Natural killer cell (primary cell): ENCODE measurements around the gene ABCC2. TPM values are rescaled to one million over a fixed set of nuclear protein-coding genes. Genes with fewer than 3 reads are reported as not detected.

ENCODE experiments used
- ATAC-seq, 3 donors: fragments of 150-1000 bp in 2 of 3; fragments of 200-7000 bp in 1 of 3; cut with Tn5 transposase; 1 replicate in 1 of 3; 2 replicates in 2 of 3; pipeline ENCODE4 v1.10.0; 2021; ENCODE audit warnings: mild to moderate bottlenecking in 2 of 3, moderate library complexity in 2 of 3
- DNase-seq, 2 donors: peaks; one replicate each; pipeline versions ENCODE4 v3.0.0 to v3.0.0-alpha.2; 2013 to 2021; ENCODE audit warnings: mixed read lengths in 1 of 2
- H3K27ac ChIP-seq: one replicate; pipeline ENCODE4 v1.5.1; 2013; ENCODE audit warnings: mild to moderate bottlenecking, low read length
- H3K27me3 ChIP-seq: one replicate; pipeline ENCODE4 v1.6.1; 2013; ENCODE audit warnings: low read length; ENCODE audit not compliant: control insufficient read depth, insufficient read depth
- H3K36me3 ChIP-seq: one replicate; pipeline ENCODE4 v1.6.1; 2013; ENCODE audit warnings: low read length; ENCODE audit not compliant: control insufficient read depth, insufficient read depth
- H3K4me1 ChIP-seq: one replicate; pipeline ENCODE4 v1.6.1; 2013; ENCODE audit warnings: low read length; ENCODE audit not compliant: control insufficient read depth, insufficient read depth
- H3K4me3 ChIP-seq: one replicate; pipeline ENCODE4 v1.5.1; 2013; ENCODE audit warnings: low read length
- H3K9me3 ChIP-seq: one replicate; pipeline ENCODE4 v1.6.1; 2013; ENCODE audit warnings: low read length; ENCODE audit not compliant: control insufficient read depth, insufficient read depth
- H3K27ac Mint-ChIP-seq, 2 donors: one replicate each; pipeline ENCODE4 v1.8.0; 2022; ENCODE audit warnings: mild to moderate bottlenecking in 2 of 2, mixed read lengths in 2 of 2, moderate library complexity in 1 of 2
- H3K27me3 Mint-ChIP-seq, 2 donors: one replicate each; pipeline ENCODE4 v1.8.0; 2022; ENCODE audit warnings: low read depth in 2 of 2, mixed read lengths in 2 of 2
- H3K36me3 Mint-ChIP-seq: one replicate; pipeline ENCODE4 v1.8.0; 2022; ENCODE audit warnings: mixed read lengths
- H3K4me1 Mint-ChIP-seq, 2 donors: one replicate each; pipeline ENCODE4 v1.8.0; 2022; ENCODE audit warnings: mixed read lengths in 2 of 2
- H3K4me3 Mint-ChIP-seq: one replicate; pipeline ENCODE4 v1.8.0; 2022; ENCODE audit warnings: mild to moderate bottlenecking, moderate library complexity, mixed read lengths
- H3K9me3 Mint-ChIP-seq, 2 donors: one replicate each; pipeline ENCODE4 v1.8.0; 2022; ENCODE audit warnings: mixed read lengths in 2 of 2
- CTCF ChIP-seq: fragments of 200-600 bp; IDR thresholded peaks from one replicate; pipeline ENCODE4 v1.8.0; 2022; ENCODE audit warnings: antibody characterized with exemption
- WGBS: methylation state at CpG from one replicate; pipeline ENCODE4 v1.1.7; 2013; ENCODE audit warnings: missing lambda C conversion rate; ENCODE audit not compliant: insufficient coverage; 5-methylcytosine and 5-hydroxymethylcytosine counted together
- intact Hi-C: fragments of 100-400 bp; cut with micrococcal nuclease; formaldehyde crosslinking; loops from one replicate; pipeline ENCODE4 v1.14.2; 2022
- total RNA-seq, 4 donors: library from RNA; stranded (reverse); fragments of 120-200 nt in 1 of 4; gene quantifications; one replicate each; pipeline versions ENCODE4 v1.2.3 to v1.2.4, GENCODE V29; 2013 to 2022

Gene ABCC2
- total RNA-seq, 3 donors from 2014 or later (not counting 1 experiment from before 2014, with no cell fraction given) = 1.3 to 3.4 (median 2.7) TPM

DNA sequence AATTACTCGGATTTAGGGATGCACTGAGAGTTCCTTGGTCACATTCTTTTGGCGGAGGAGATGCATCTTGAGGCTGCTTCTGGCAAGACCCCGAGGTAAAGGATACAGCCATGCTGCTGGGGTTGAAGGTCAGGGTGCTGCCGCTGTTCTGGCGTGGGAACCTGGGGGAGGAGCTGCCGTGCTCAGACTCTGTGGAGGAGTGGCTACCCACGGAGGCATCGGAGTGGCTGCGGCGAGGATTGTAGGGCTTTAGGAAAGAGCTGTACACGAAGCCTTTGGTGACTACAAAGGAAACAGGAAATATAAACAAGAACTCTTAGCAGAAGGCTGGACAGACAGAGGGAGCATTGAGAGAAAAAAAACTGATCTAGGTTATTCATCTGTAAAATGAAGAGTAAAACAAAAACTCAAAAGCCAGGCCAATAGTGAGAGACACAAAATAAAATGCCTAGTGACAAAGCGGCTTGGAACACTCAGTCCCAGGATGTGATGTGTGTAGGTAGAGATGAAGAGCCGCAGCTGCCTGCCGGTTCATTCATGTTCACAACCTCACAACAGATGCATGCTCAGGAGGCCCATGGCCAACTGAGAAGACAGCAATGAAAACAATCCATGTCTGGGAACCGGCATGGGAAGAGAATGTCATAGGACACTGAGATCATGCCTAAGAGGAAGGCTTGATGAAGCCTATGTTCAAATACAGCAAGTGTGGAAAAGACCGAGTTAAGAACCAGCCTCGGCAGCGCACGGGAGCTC is 97.8 kb downstream of the ABCC2 start:
- DNase-seq (no peak), ATAC-seq (no peak)
- Mint-ChIP-seq H3K27ac (no peak overlapping the region), H3K4me3 (no peak overlapping the region), H3K27me3 (no peaks in the 10 kb centered on the region), H3K4me1 (no peaks in the 10 kb centered on the region), H3K36me3 (peaks cover 50% of the 10 kb centered on the region), H3K9me3 (no peaks in the 10 kb centered on the region)
- Histone ChIP-seq H3K27ac (no peak overlapping the region), H3K36me3 (peaks cover 35% of the 10 kb centered on the region), H3K4me1 (no peaks in the 10 kb centered on the region), H3K9me3 (no peaks in the 10 kb centered on the region), H3K4me3 (no peak overlapping the region), H3K27me3 (no peaks in the 10 kb centered on the region)
- 91% methylated on average over 17 of the region's 19 CpGs for WGBS
- intact Hi-C loops = no loop called here
- TF ChIP-seq CTCF = no peak

- TF ChIP-seq CTCF = no peak
- Mint-ChIP-seq H3K27me3 (no peaks in the 10 kb centered on the region), H3K4me3 (no peak overlapping the region), H3K27ac (no peak overlapping the region), H3K4me1 (no peaks in the 10 kb centered on the region), H3K9me3 (no peaks in the 10 kb centered on the region), H3K36me3 (peaks cover 39% of the 10 kb centered on the region)
- H3K27me3 ChIP-seq = no peaks in the 10 kb centered on the region
- H3K27ac ChIP-seq = no peak overlapping the region
- ATAC-seq (no peak), DNase-seq (no peak)
- peaks cover 46% of the 10 kb centered on the region for H3K36me3 ChIP-seq
- no peaks in the 10 kb centered on the region for H3K4me1 ChIP-seq
- intact Hi-C loops = no loop called here
- WGBS = 93% methylated on average over 5 of the region's 5 CpGs
- no peak overlapping the region for H3K4me3 ChIP-seq
- no peaks in the 10 kb centered on the region for H3K9me3 ChIP-seq
Observed at GRCh38 chr10:99881371-99881770, 98.9 kb downstream of the ABCC2 start.

DNA sequence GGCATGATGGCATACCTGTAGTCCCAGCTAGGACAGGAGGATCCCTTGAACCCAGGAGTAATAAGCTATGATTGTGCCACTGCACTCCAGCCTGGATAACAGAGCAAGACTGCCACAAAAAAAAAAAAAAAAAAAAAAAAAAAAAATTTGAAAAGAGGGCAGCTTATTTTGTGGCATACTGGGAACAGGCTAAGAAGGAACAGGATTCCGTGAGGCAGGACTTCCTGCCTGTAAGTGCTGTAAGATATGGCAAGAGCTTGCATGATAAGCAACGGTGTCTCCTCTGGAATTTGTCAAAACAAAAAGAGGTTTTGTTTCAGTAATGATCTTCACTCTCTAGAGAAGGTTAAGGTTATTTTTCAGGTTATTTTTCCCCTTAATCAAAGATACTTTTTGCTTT is 101.1 kb downstream of the ABCC2 start:
- H3K27ac ChIP-seq = no peak overlapping the region
- H3K36me3 ChIP-seq = peaks cover 40% of the 10 kb centered on the region
- WGBS = 100% methylated on average over 2 of the region's 2 CpGs
- intact Hi-C loops = no loop called here
- no peak for TF ChIP-seq CTCF
- H3K4me3 ChIP-seq = no peak overlapping the region
- Mint-ChIP-seq H3K4me3 (no peak overlapping the region), H3K9me3 (no peaks in the 10 kb centered on the region), H3K27ac (no peak overlapping the region), H3K27me3 (no peaks in the 10 kb centered on the region), H3K4me1 (no peaks in the 10 kb centered on the region), H3K36me3 (peaks cover 26% of the 10 kb centered on the region)
- H3K9me3 ChIP-seq = no peaks in the 10 kb centered on the region
- H3K27me3 ChIP-seq = no peaks in the 10 kb centered on the region
- DNase-seq (no peak), ATAC-seq (no peak)
- H3K4me1 ChIP-seq = no peaks in the 10 kb centered on the region

- Mint-ChIP-seq H3K4me1 (no peaks in the 10 kb centered on the region), H3K27ac (no peak overlapping the region), H3K36me3 (no peaks in the 10 kb centered on the region), H3K4me3 (no peak overlapping the region), H3K9me3 (no peaks in the 10 kb centered on the region), H3K27me3 (no peaks in the 10 kb centered on the region)
- Histone ChIP-seq H3K9me3 (no peaks in the 10 kb centered on the region), H3K27me3 (no peaks in the 10 kb centered on the region), H3K36me3 (peaks cover 24% of the 10 kb centered on the region), H3K4me1 (no peaks in the 10 kb centered on the region), H3K27ac (no peak overlapping the region), H3K4me3 (no peak overlapping the region)
- DNase-seq (no peak), ATAC-seq (no peak)
- WGBS = 87% methylated on average over 4 of the region's 4 CpGs
- intact Hi-C loops = no loop called here
- no peak for TF ChIP-seq CTCF
Observed at GRCh38 chr10:99888622-99889021, 106.2 kb downstream of the ABCC2 start.
